PC-9 (cell line): ENCODE results near the gene DUSP22. TPM values are rescaled to one million over a fixed set of nuclear protein-coding genes. Genes with fewer than 3 reads are reported as not detected.

ENCODE experiments used
- BruUV-seq: library from RNA; stranded (reverse); fragments of 400-500 nt; replicated peaks from 2 replicates; lab custom pipeline; 2021; lab: Mats Ljungman, UMichigan
- CTCF ChIA-PET: fragments of 300-600 bp; sonication (Branson Sonifier 250); formaldehyde crosslinking; loops from one replicate; lab custom pipeline; 2022; ENCODE audit warnings: antibody characterized with exemption; lab: Charles Lee
- POLR2A ChIA-PET: fragments of 300-600 bp; sonication (Branson Sonifier 250); formaldehyde crosslinking; loops from one replicate; lab custom pipeline; 2022; ENCODE audit warnings: antibody characterized with exemption; ENCODE audit not compliant: unreplicated experiment; lab: Charles Lee
- DNase-seq, 2 experiments: peaks; one replicate each; pipeline versions ENCODE4 v3.0.0 to v3.0.0-alpha.2; 2015 to 2022; ENCODE audit warnings: mixed read lengths in 1 of 2
- H2AFZ ChIP-seq: fragments of 200-600 bp; sonication (generic); 2 replicates; pipeline ENCODE4 v1.8.1; 2017; ENCODE audit warnings: antibody characterized with exemption
- H3F3A ChIP-seq: fragments of 200-600 bp; sonication (generic); 2 replicates; pipeline ENCODE4 v1.8.1; 2017; ENCODE audit warnings: antibody characterized with exemption, mild to moderate bottlenecking, low read depth; ENCODE audit not compliant: insufficient read depth
- H3K27ac ChIP-seq: fragments of 200-600 bp; sonication (generic); 2 replicates; pipeline ENCODE4 v1.6.1; 2016; ENCODE audit warnings: mixed run types
- H3K27me3 ChIP-seq: fragments of 200-600 bp; sonication (generic); 2 replicates; pipeline ENCODE4 v1.6.1; 2016; ENCODE audit warnings: low read depth, mixed run types; ENCODE audit not compliant: insufficient read depth
- H3K36me3 ChIP-seq: fragments of 200-600 bp; sonication (generic); 2 replicates; pipeline ENCODE4 v1.6.1; 2016; ENCODE audit warnings: low read depth, mixed run types
- H3K4me1 ChIP-seq: fragments of 200-600 bp; sonication (generic); replicated peaks from 2 replicates; pipeline ENCODE4 v1.6.1; 2016; ENCODE audit warnings: mixed run types; ENCODE audit not compliant: insufficient read depth
- H3K4me2 ChIP-seq: fragments of 200-600 bp; sonication (generic); 2 replicates; pipeline ENCODE4 v1.6.1; 2017; ENCODE audit warnings: mixed run types
- H3K4me3 ChIP-seq: fragments of 200-600 bp; sonication (generic); 2 replicates; pipeline ENCODE4 v1.6.1; 2016; ENCODE audit warnings: mixed run types
- H3K79me2 ChIP-seq: fragments of 200-600 bp; sonication (generic); 2 replicates; pipeline ENCODE4 v1.6.1; 2017; ENCODE audit warnings: low read depth, mixed run types
- H3K9me2 ChIP-seq: fragments of 200-600 bp; sonication (generic); 2 replicates; pipeline ENCODE4 v1.8.1; 2017; ENCODE audit warnings: mild to moderate bottlenecking; ENCODE audit not compliant: insufficient read depth
- H3K9me3 ChIP-seq: fragments of 200-600 bp; sonication (generic); 2 replicates; pipeline ENCODE4 v1.8.1; 2016; ENCODE audit warnings: low read depth; ENCODE audit not compliant: insufficient read depth
- H4K20me1 ChIP-seq: fragments of 200-600 bp; sonication (generic); 2 replicates; pipeline ENCODE4 v1.8.1; 2017; ENCODE audit not compliant: insufficient read depth
- EZH2 ChIP-seq: fragments of 200-600 bp; sonication (generic); IDR thresholded peaks from 2 replicates; pipeline ENCODE4 v1.8.0; 2017; ENCODE audit warnings: antibody characterized with exemption, low read depth
- intact Hi-C: fragments of 100-400 bp; cut with micrococcal nuclease; formaldehyde crosslinking; loops from one replicate; pipeline ENCODE4 v1.10.0; 2022; ENCODE audit not compliant: unreplicated experiment
- total RNA-seq: library from RNA; stranded (reverse); gene quantifications from 2 replicates; pipeline ENCODE4 v1.2.3, GENCODE V29; 2021
- TF ChIP-seq, protein P1 (sequence below): fragments of 200-600 bp; sonication (generic); conservative IDR thresholded peaks from 2 replicates; pipeline ENCODE4 v1.6.1; 2017; ENCODE audit warnings: mixed run types, antibody characterized with exemption, mild to moderate bottlenecking, moderate library complexity

DUSP22 gene
- total RNA-seq, 1 experiment from 2014 or later, result 25.5 TPM

DNA sequence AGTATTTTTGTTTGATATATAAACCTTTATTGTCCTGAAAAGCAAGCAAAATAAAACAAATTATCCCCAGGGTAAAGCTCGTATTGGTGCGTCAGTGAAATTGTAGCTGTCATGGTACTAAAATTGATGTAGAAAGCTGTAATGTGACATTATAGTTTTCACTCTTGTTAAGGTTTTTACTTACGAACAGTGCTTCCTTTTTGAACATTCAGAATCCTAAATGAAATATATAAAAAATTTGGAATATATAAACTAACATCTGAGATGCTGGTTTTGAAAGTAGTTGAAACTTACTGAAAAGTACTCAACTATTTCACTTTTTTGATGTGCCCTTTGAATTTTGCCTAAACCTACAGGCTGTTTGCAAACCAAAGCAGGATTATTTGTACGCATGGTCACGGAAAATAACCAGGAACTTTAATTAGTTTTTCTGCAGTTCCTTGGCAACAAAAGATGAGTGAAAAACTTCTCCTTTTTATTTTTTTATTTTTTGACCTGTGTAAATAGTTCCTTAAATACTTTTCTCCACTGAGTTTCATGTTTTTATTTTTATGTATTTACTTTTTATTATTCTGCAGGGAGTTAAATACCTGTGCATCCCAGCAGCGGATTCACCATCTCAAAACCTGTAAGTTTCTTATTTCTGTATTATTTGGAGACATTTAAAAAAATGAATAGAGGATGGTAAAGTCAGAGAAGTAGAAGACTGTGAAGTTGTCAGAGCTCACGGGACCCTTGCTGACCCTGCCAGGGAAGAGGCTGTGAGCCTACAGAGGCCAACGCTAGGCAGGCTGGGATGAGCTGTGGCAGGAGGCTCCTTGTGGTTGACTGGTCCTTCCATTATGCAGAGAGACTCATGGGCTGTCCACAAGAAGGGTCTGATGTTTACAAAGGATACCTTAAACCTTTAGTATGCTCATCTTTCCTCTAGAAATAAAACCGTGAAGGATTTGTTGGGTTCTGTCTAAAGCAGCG is 42.5 kb downstream of the DUSP22 start:
- Histone ChIP-seq H3K4me2 (no peak overlapping the region), H3K4me3 (no peak overlapping the region), H2AFZ (no peak overlapping the region), H3K79me2 (no peaks in the 10 kb centered on the region), H3K4me1 (no peaks in the 10 kb centered on the region), H3K9me2 (no peaks in the 10 kb centered on the region), H3K36me3 (no peaks in the 10 kb centered on the region), H4K20me1 (no peaks in the 10 kb centered on the region; the same call in 1 of the 2 replicates), H3F3A (no peaks in the 10 kb centered on the region), H3K27me3 (peaks cover 89% of the 10 kb centered on the region), H3K9me3 (no peaks in the 10 kb centered on the region), H3K27ac (no peak overlapping the region)
- DNase-seq, result no peak
- BruUV-seq, result no TSS peak
- intact Hi-C loops, result no loop called here
- CTCF ChIA-PET, result no interaction called here
- no peak for TF ChIP-seq EZH2
- TF ChIP-seq, protein P1, sequence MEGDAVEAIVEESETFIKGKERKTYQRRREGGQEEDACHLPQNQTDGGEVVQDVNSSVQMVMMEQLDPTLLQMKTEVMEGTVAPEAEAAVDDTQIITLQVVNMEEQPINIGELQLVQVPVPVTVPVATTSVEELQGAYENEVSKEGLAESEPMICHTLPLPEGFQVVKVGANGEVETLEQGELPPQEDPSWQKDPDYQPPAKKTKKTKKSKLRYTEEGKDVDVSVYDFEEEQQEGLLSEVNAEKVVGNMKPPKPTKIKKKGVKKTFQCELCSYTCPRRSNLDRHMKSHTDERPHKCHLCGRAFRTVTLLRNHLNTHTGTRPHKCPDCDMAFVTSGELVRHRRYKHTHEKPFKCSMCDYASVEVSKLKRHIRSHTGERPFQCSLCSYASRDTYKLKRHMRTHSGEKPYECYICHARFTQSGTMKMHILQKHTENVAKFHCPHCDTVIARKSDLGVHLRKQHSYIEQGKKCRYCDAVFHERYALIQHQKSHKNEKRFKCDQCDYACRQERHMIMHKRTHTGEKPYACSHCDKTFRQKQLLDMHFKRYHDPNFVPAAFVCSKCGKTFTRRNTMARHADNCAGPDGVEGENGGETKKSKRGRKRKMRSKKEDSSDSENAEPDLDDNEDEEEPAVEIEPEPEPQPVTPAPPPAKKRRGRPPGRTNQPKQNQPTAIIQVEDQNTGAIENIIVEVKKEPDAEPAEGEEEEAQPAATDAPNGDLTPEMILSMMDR, result no peak
- POLR2A ChIA-PET, result no interaction called here

DNA sequence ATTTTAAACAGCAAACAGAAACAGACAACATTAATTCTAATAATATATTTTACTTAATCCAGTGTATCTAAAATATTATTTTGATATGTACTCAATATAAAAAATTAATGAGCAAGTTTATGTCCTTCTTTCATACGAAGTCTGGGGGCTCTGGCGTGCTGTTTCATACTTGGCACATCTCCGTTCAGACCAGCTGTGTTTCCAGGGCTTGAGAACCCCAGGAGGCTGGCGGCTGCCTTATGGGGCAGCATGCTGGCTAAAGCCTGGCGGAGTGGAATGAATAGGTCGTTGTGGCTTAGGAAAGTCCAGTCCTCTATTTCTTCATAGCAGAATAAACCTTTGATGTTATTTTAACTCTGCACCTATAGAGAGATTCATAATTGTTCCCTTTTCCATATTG is 43.3 kb downstream of the DUSP22 start:
- Histone ChIP-seq H3K4me3 (no peak overlapping the region), H3F3A (no peaks in the 10 kb centered on the region), H3K27me3 (peaks cover 82% of the 10 kb centered on the region), H3K27ac (no peak overlapping the region), H3K9me3 (no peaks in the 10 kb centered on the region), H3K36me3 (no peaks in the 10 kb centered on the region), H3K4me1 (no peaks in the 10 kb centered on the region), H3K9me2 (no peaks in the 10 kb centered on the region), H4K20me1 (no peaks in the 10 kb centered on the region; the same call in 1 of the 2 replicates), H2AFZ (no peak overlapping the region), H3K4me2 (no peak overlapping the region), H3K79me2 (no peaks in the 10 kb centered on the region)
- no peak for DNase-seq
- intact Hi-C loops, result no loop called here
- TF ChIP-seq EZH2, result no peak
- TF ChIP-seq, protein P1, result no peak
- ChIA-PET POLR2A (no interaction called here), CTCF (no interaction called here)
- no TSS peak for BruUV-seq

DNA sequence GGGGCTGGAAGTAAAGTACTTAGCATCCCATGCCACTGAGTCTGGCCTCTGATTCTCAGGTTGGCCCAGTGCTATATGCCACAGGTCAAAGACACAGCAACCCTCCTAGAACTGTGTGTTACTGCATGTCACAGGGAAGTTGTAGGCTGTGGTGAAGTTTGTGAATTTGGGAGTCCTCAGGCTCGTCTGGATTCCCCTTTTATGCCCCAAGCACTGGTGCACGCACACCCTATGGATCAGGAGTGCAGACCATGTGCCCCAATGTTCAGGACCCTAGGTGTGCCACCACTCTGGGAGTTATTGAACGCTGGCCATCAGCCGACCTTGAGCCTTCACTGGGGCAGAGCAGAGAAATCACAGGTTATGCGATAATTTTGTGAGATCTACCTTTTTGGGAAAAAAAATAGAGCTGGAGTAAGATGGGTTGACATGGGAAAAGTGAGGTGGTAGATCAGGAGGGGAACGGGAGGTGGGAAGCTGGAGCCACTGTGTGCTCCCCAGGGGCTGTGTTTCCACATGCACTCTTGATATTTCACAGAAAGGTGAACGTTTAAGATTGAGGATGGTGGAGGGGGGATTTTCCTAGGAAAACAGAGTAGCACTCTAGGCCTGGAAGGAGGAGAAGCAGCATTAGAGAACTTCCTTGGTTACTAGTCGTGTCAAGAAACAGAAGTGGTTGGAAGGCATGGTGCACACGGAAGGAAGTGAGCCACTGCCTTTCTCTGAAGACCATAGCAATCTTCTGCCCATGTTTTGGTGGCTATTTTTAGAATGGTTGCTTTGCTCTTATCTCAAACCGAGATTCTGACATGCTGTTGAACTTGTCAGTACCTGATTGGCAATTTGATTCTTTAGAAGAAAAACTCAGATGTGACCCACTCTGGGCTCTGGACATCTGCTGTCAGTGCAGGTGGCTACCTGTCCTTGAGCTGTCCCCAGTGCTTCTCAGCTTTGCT is 44.1 kb downstream of the DUSP22 start:
- Histone ChIP-seq H4K20me1 (no peaks in the 10 kb centered on the region; the same call in 1 of the 2 replicates), H3K9me3 (no peaks in the 10 kb centered on the region), H3K79me2 (no peaks in the 10 kb centered on the region), H3K9me2 (no peaks in the 10 kb centered on the region), H3K4me3 (no peak overlapping the region), H3K27me3 (peaks cover 81% of the 10 kb centered on the region), H3K27ac (no peak overlapping the region), H2AFZ (no peak overlapping the region), H3K4me2 (no peak overlapping the region), H3K36me3 (no peaks in the 10 kb centered on the region), H3K4me1 (no peaks in the 10 kb centered on the region), H3F3A (no peaks in the 10 kb centered on the region)
- no peak for DNase-seq
- ChIA-PET CTCF (no interaction called here), POLR2A (no interaction called here)
- no TSS peak for BruUV-seq
- TF ChIP-seq EZH2, result no peak
- TF ChIP-seq, protein P1, result no peak
- intact Hi-C loops, result no loop called here
